Measurements from ENCODE around the gene SEC14L6.

Gene SEC14L6

GRCh38 chr22:30495041-30495784 is 51.3 kb downstream of the SEC14L6 start:
- DNase-seq (ENCODE audit: low read depth in 2 of 2) = no peak

GRCh38 chr22:30492144-30492543 is 54.4 kb downstream of the SEC14L6 start:
- no peak for DNase-seq (ENCODE audit: low read depth in 2 of 2)

GRCh38 chr22:30491381-30491780 is 55.2 kb downstream of the SEC14L6 start:
- DNase-seq (ENCODE audit: low read depth in 2 of 2) = no peak

GRCh38 chr22:30490399-30490798 is 56.1 kb downstream of the SEC14L6 start:
- no peak for DNase-seq (ENCODE audit: low read depth in 2 of 2)

DNA sequence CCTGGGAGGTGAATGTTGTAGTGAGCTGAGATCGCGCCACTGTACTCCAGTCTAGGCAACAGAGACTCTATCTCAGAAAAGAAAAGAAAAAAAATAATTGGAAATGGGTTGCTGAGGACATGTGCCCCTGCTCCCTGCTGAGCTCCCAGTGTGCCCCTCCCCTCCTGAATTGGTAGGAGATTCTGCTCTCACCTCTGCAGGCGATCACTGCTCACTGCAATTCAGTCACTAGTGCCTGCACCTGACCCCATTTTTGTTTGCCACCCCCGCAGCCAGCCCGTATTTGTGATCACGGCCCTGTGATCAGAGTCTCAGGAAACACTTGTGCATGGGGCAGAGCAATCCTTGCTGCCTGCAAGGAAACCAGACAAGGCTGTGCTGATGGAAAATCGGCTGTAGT is 58.4 kb downstream of the SEC14L6 start:
- no peak for DNase-seq (ENCODE audit: low read depth in 2 of 2)

DNA sequence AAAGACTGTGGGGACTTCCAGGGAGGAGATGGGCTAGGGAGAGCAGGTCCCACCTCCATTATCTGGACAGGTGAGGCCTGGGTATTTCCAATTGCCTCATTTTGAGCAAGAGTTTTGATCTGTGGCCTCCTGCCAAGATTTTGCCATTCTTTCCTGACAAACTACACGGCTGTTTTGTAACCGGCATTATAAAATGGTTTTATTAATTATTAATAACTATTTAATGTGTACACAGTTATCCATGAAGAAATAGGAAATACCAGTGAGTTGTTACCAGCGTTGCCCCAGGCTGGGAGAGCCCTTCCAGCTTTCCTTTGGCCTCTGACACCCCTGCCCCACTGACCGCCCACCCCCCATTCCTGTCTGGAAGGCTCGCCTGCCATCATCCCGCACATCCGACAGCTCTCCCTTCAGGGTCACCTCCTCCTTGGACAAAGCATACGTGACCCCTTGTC is 59.9 kb downstream of the SEC14L6 start:
- DNase-seq (ENCODE audit: low read depth in 2 of 2) = no peak

DNA sequence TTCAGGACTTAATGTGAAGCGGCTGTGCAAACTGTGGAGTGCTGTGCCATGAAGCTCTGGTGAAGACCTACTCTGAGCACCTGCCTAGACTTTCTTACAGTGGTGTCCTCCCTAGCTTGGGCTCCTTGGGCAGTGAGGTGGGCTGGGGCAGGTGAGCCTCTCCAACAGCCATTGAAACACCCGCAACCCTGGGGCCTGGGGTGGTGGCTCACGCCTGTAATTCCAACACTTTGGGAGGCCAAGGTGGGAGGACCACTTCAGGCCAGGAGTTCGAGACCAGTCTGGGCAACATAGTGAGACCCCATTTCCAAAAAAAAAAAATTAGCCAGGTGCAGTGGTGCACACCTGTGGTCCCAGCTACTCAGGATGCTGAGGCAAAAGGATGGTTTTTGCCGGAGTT is 60.4 kb downstream of the SEC14L6 start:
- no peak for DNase-seq (ENCODE audit: low read depth in 2 of 2)

- no peak for DNase-seq (ENCODE audit: low read depth in 2 of 2)
Measured at GRCh38 chr22:30485362-30485988, 61.1 kb downstream of the SEC14L6 start.

GRCh38 chr22:30483169-30483568 is 63.4 kb downstream of the SEC14L6 start:
- DNase-seq (ENCODE audit: low read depth in 2 of 2) = no peak

DNA sequence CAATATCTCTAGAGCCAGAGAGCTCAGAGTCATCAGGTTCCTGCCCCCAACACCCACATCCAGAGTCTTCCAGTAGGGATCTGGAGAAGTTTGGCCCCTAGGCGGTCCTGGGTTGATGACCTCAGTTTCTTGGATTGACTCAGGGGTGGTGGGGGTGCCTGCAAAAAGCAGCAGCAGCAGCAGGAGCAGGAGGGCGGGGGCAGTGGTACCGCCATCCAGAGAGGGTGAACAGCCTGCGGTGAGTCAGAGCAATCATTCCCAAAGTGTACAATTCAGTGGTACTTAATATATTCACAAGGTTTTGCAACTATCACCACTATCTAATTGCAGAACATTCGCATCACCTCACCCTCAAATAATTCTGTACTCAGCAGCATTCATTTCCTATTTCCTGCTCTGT is 64.8 kb downstream of the SEC14L6 start:
- DNase-seq (ENCODE audit: low read depth in 2 of 2) = peak in 1 of 2 experiments; percentile 5

GRCh38 chr22:30479981-30480380 is 66.6 kb downstream of the SEC14L6 start:
- no peak for DNase-seq (ENCODE audit: low read depth in 2 of 2)

DNA sequence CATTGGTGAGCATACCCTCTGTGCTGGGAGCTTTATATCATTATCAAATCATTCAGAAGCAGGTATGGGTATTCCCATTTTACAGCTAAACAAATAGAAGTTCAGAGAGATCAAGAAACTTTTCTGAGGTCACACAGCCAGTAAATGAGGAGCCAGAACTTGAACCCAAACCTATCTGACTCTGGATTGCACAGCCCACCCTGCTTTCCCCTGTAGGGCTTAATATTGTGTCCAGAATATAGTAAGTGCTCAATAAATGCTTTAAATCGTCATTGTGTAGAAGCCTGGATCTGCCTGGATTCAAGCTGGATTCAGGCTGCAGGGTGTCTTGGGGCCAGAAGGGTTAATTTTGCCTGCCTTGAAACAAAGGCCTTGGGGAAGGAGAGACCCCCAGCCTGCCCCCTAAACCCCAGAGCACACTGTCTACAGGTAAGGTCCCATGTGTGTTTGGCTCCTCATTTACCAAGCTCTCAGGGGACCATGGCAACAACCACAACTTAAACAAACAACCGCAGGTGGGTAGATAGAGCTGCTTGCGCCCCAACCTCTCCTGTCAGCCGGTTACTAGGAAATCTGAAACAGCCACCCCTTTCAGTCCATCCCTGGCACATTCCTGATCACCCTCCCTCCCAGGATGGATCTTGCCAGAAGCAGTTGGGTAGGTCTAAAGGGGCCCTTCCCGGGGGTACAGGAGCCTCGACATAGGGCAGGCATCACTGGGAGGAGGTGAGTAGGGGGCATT is 71.7 kb downstream of the SEC14L6 start:
- no peak for DNase-seq (ENCODE audit: low read depth in 2 of 2)

GRCh38 chr22:30474121-30474520 is 72.4 kb downstream of the SEC14L6 start:
- DNase-seq (ENCODE audit: low read depth in 2 of 2) = no peak

DNA sequence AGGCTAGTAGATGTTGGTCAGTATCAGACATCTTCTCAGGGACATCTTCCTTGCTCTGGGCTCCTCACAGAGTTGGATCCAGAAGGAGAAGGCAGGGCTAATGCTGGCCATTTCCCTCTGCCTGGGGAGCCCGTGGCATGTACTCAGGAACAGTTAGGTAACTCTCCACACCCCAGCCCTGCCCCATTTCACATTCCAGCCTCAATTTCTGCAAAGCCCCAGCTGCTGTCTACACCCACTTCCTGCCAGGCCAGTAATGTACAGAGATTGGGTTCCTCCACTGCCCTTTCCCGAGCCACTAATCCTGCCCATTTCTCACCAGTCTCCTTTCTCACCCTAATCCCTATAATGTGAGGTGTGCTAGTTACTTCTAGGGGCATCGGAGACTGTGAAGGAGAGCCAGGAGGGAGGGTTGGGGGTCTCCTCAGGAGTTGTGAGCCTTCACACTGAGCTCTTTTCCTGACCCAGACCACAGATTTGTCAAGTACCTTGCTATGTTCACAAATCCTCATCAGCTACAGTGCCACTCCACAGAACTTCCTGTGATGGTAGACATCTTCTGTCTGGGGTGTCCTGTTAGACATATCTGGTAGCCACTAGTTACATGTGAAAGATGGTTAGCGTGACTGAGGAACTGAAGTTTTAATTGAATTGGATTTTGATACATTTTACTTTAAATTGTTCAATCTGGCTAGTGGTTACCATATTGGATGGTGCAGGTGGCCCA is 73.4 kb downstream of the SEC14L6 start:
- DNase-seq (ENCODE audit: low read depth in 2 of 2) = no peak

Measured in fibroblast of skin of left biceps (primary cell).